HG03103 (cell line): ENCODE measurements around the gene YY1AP1.
"Not testable (repeated sequence)": the region's sequence is repeated elsewhere in the genome, so short reads cannot be mapped to it uniquely, and the experiment has no call there.

Experiments
- ATAC-seq: cut with Tn5 transposase; IDR thresholded peaks from one replicate; pipeline ENCODE4 v1.9.1; 2021; ENCODE audit warnings: low read depth; ENCODE audit not compliant: unreplicated experiment

Gene YY1AP1

DNA sequence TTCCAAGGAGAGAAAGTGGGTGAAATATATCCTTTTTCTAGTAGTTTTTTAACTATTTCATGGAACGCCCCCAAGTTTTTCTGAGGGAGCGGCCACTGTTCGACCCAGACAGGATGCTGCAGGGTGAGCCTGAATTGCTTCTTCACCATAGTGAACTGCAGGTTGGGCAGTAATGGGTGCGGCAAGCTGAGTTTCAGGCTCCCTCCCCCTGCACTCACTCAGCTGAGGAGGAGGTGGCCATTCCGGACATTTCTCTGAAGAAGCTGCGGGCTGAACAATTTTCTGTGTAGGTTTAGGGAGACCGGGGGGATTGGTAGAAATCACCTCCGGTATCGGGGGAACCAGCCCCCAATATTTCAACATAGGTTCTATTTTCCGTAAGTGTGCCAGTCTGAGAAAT, 8.5 kb upstream of the YY1AP1 start:
- no peak for ATAC-seq

GRCh38 chr1:155696524-155696923, 8.0 kb upstream of the YY1AP1 start:
- no peak for ATAC-seq

- ATAC-seq = no peak
Measured at GRCh38 chr1:155695608-155696007, 7.0 kb upstream of the YY1AP1 start.

- no peak for ATAC-seq
Measured at GRCh38 chr1:155695072-155695471, 6.5 kb upstream of the YY1AP1 start.

GRCh38 chr1:155694167-155694566, 5.6 kb upstream of the YY1AP1 start:
- ATAC-seq = no peak

- ATAC-seq = no peak
Measured at GRCh38 chr1:155691992-155692528, 3.5 kb upstream of the YY1AP1 start.

- ATAC-seq = not testable (repeated sequence)
Measured at GRCh38 chr1:155689081-155689607, 570 bp upstream of the YY1AP1 start, which contains the start of gene DAP3. DAP3 (plus strand) TSS chr1:155689091; CDS start chr1:155709780, 20,689 bp downstream.

DNA sequence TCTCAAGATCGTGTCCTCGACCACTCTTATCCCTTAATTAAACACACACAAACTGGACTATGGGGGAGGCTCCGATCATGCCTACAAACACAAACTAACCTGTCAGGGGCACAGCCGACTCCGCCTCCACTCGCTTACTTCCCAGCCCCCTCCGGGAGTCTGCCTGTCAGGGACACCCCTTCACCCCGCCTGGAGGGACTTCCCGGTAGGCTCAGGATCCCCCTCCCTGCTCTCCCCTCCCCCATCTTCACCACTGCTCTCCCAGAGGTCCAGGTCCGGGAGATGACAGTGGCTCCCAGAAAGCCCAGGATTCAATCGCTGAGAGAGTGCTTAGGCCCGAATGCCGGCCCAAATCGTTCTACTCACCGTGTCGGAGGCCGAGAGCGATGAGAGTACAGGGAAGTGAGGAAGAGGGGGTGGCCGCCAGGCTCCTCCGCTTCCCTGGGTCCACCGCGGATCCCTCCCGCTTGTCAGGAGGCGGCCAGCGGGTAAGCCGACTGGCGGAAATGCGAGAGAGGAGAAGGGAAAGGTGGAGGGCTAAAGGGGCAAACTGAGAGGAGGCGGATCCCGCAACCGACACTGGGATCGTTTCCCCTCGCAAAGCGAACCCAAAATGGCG, 760 bp downstream of the YY1AP1 start:
- ATAC-seq = not testable (repeated sequence)

DNA sequence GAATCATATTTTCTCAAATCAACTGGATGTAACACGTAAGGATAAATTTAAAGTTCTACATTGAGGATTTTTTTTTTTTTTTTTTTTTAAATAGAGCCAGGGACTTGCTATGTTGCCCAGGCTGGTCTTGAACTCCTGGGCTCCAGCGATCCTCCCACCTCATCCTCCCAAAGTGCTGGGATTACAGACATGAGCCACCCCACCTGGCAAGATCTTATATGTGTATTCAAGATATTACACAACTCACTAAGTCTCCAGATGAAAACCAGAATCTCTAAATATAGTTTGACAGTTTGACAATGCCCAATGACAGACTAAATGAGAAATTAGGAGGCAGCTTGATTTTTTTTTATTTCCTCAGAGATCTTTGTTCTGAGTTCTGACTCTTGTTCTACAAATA, 6.8 kb downstream of the YY1AP1 start:
- ATAC-seq = no peak

GRCh38 chr1:155680531-155680930, 8.0 kb downstream of the YY1AP1 start:
- ATAC-seq = no peak

DNA sequence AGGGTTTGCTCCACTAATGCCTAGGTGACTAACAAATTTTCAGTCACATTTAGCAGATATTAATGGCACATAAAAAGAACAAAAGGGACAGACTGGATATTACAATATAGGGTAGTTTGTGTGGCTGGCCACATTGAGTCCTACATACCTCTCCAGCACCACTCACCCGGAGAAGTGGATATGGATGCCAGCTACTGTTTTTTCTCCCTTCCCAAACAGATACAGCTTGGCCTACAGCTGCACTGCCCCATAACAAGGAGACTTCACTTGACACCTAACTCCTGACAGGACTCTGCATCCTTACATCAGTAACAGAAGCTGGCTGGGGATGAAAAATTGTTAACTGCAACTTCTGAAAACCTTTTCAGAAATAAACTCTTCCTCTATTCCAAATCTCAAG, 9.6 kb downstream of the YY1AP1 start:
- not testable (repeated sequence) for ATAC-seq

GRCh38 chr1:155678027-155678426, 10.5 kb downstream of the YY1AP1 start:
- no peak for ATAC-seq

DNA sequence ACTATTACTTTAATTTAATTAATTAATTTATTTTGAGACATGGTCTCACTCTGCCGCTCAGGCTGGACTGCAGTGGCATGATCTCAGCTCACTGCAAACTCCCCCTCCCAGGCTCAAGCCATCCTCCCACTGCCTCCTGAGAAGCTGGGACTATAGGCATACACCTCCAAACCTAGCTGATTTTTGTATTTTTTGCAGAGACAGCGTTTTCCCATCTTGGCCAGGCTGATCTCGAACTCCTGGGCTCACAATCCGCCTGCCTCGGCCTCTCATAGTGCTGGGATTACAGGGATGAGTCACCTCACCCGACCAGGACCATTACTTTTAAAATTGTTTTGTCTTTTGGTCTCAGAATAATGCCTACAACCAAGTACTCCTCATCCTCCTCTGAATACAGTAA, 15.6 kb downstream of the YY1AP1 start:
- no peak for ATAC-seq

DNA sequence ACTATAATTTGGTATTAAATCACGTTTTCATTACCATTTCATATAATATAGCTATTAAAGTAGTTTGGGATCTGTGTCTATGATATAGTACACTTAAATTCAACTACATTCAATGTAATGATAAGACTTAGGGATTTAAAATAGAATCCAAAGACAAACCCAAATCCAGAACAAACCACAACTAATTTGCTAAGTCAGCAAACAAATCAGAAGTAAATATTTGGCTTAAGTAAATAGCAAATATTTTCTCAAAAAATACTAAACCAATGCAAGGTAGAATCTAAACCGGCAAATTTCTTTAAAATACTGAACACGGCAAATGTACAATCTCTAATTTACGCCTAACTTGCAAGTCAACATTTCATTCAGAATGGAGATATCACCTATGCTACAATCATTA, 16.8 kb downstream of the YY1AP1 start:
- no peak for ATAC-seq

DNA sequence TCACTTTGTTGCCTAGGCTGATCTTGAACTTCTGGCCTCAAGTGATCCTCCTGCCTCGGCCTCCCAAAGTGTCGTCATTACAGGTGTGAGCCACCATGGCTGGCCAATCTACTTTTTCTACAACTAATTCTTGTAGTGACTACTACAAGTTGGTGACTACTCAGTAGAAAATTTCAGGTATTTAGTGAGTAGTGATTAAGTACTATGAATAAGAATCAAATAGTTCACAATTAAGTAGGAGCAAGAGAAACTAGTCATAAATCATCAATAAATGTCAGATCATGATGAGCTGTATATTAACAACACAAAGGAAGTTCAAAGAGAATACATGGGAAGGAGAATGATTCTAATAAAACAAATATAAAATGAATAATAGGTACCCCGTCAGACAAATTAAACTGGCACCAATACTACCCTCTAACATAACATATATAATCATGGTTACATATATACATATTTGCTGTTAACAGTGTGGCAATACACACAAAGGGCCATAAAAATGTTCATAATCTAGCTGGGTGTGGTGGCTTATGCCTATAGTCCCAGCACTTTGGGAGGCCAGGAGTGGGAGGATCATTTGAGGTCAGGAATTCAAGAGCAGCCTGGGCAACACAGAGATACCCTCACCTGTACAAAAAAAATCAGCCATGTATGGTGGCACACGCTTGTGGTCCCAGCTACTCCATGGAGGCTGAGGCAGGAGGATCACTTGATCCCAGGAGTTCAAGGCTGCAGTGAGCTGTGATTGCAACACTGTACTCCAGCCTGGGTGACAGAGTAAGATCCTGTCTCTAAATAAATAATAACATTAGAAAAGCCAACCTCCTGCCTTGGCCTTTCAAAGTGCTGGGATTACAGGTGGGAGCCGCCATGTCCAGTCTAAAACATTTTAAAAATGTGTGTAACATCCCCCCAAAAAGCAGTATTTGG, 19.1 kb downstream of the YY1AP1 start:
- no peak for ATAC-seq

GRCh38 chr1:155661239-155661638, 27.3 kb downstream of the YY1AP1 start:
- not testable (repeated sequence) for ATAC-seq

DNA sequence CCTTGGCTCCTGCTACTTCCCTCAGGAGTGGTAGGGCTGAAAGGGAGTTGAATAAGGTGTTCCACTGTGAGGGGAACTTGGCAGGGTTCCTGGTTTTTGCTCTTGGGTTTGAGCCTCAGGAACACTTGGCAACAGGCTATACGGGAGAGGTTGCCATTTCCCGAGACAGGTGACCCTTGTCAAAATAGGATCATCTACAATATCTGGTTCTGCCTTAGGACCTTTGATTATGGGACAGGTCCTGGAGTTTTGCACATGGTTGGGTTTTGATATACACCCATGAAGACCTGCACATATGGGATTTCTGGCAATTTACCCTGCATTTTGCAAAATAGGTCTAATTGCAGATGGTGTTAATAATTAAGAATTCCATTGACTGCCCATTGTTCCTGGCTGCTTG, 31.1 kb downstream of the YY1AP1 start:
- ATAC-seq = no peak

- no peak for ATAC-seq
Measured at GRCh38 chr1:155652951-155653350, 35.6 kb downstream of the YY1AP1 start.

DNA sequence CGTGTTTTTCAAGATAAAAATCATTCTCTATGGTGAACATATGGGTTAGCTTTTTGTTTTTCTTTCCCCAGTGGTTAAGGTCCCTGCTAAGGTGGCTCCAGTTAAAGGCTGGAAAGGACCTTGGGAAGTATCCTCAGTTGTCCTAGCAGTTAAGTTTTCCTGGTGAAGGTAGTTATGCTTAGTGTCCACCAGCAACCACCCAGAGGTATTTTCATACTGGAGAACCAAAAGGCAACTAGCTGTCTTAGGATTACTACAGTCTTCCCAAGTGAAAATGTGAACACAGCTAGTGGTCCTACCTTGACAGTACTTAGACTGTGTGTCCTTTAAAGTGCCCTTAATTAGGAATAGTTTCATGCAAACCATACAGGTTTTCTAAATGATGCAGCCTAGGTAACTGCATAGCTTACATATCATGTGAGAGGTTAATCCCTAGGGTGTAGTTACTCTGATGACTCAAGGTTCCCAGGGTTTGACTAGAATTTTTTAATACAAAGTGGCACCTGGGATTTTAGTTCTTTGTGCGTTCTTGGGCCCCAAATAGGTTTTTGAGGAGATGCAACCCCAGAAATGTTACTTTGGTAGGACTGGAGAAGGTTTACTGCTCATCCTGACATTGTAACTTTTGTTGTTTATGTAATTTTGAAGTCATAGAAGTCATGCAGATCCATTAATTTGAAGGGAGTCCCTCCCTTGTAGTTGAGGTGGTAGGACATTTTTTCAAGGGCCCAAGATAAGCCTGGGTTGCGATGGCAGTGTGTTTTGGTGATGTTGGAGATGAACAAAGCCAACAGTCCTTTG, 36.5 kb downstream of the YY1AP1 start:
- no peak for ATAC-seq

DNA sequence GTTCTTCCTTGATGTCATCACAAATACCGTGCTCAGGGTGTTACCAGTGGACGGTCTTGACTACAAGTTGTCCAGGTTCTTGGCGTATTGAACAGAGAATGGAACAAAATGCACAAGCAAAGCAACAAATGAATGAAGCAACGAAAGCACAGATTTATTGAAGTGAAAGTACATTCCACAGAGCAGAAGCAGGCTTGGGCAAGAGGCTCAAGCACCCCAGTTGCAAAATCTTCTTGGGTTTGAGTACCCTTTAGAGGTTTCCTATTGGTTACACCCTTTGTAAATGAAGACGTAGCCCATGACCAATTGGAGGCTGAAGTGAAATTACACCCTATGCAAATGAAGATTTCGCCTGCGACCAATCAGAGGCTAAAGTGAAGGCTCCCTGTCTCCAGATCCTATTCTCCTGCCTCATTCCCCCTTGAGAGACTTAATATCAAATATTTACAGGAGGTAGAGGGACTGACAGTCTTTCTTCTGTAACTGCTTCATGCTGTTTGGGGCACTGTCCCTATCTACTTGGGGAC, 38.3 kb downstream of the YY1AP1 start:
- ATAC-seq = no peak
